Loucy (cell line): Measurements from ENCODE around the gene PIM3.

ENCODE experiments used
- H2AFZ ChIP-seq: fragments of 200-600 bp; sonication (generic); 2 replicates; pipeline ENCODE4 v1.6.0; 2016; ENCODE audit warnings: antibody characterized with exemption, mild to moderate bottlenecking, low read length, moderate library complexity
- H3F3A ChIP-seq: fragments of 200-600 bp; 2 replicates; pipeline ENCODE4 v1.6.0; 2016; ENCODE audit warnings: antibody characterized with exemption, low read depth, mild to moderate bottlenecking
- H3K27me3 ChIP-seq: fragments of 200-600 bp; sonication (generic); 2 replicates; pipeline ENCODE4 v1.6.1; 2014; ENCODE audit warnings: low read length, mild to moderate bottlenecking; ENCODE audit not compliant: insufficient read depth, poor library complexity, severe bottlenecking
- H3K36me3 ChIP-seq: fragments of 200-600 bp; sonication (generic); 2 replicates; pipeline ENCODE4 v1.6.1; 2016; ENCODE audit warnings: low read length; ENCODE audit not compliant: insufficient read depth
- H3K4me1 ChIP-seq: fragments of 200-600 bp; sonication (generic); 2 replicates; pipeline ENCODE4 v1.5.1; 2014; ENCODE audit warnings: low read length, mild to moderate bottlenecking; ENCODE audit not compliant: insufficient read depth, poor library complexity, severe bottlenecking
- H3K4me2 ChIP-seq: fragments of 200-600 bp; sonication (generic); 2 replicates; pipeline ENCODE4 v1.6.0; 2014; ENCODE audit warnings: antibody characterized with exemption, low read length, low read depth, mild to moderate bottlenecking; ENCODE audit not compliant: poor library complexity, severe bottlenecking
- H3K4me3 ChIP-seq: fragments of 200-600 bp; sonication (generic); 2 replicates; pipeline ENCODE4 v1.5.1; 2014; ENCODE audit warnings: low read length, mild to moderate bottlenecking, mixed read lengths; ENCODE audit not compliant: poor library complexity, severe bottlenecking
- H3K79me2 ChIP-seq: fragments of 200-600 bp; sonication (generic); 2 replicates; pipeline ENCODE4 v1.6.1; 2014; ENCODE audit warnings: low read length; ENCODE audit not compliant: insufficient read depth
- H3K9ac ChIP-seq: fragments of 200-600 bp; sonication (generic); 2 replicates; pipeline ENCODE4 v1.6.0; 2014; ENCODE audit warnings: mild to moderate bottlenecking, low read depth, low read length, moderate library complexity; ENCODE audit not compliant: poor library complexity, severe bottlenecking
- H3K9me2 ChIP-seq: fragments of 200-600 bp; sonication (generic); replicated peaks from 2 replicates; pipeline ENCODE4 v1.6.1; 2016; ENCODE audit warnings: low read depth, low read length, mixed read lengths
- H3K9me3 ChIP-seq: fragments of 200-600 bp; sonication (generic); 2 replicates; pipeline ENCODE4 v1.6.1; 2014; ENCODE audit warnings: mild to moderate bottlenecking, antibody characterized with exemption, low read length, low read depth; ENCODE audit not compliant: insufficient read depth
- H4K20me1 ChIP-seq: fragments of 200-600 bp; sonication (generic); 2 replicates; pipeline ENCODE4 v1.6.0; 2014; ENCODE audit warnings: antibody characterized with exemption, low read length, mild to moderate bottlenecking; ENCODE audit not compliant: insufficient read depth, poor library complexity, severe bottlenecking
- CTCF ChIP-seq: fragments of 200-600 bp; sonication (generic); conservative IDR thresholded peaks from 2 replicates; pipeline ENCODE4 v1.5.1; 2014; ENCODE audit warnings: mild to moderate bottlenecking, antibody characterized with exemption, low read length
- EZH2phosphoT487 ChIP-seq: fragments of 200-600 bp; IDR thresholded peaks from 2 replicates; pipeline ENCODE4 v1.6.1; 2018; ENCODE audit warnings: antibody characterized with exemption, mild to moderate bottlenecking, moderate library complexity, borderline replicate concordance

Gene PIM3

GRCh38 chr22:49946612-49947295 is 13.8 kb upstream of the PIM3 start:
- H3K4me3 ChIP-seq: no peak overlapping the region
- H3K9me2 ChIP-seq: no peaks in the 10 kb centered on the region
- H3K4me1 ChIP-seq: peaks cover 6% of the 10 kb centered on the region
- H3K27me3 ChIP-seq: no peaks in the 10 kb centered on the region
- H4K20me1 ChIP-seq: no peaks in the 10 kb centered on the region
- H2AFZ ChIP-seq: no peak overlapping the region
- no peaks in the 10 kb centered on the region for H3K36me3 ChIP-seq
- TF ChIP-seq CTCF (no peak), EZH2phosphoT487 (no peak)
- H3K9me3 ChIP-seq: no peaks in the 10 kb centered on the region
- H3K9ac ChIP-seq: no peak overlapping the region
- H3K79me2 ChIP-seq: no peaks in the 10 kb centered on the region
- 0 out of 2 replicates have a peak, but pooled peaks cover 5% of the 10 kb centered on the region for H3F3A ChIP-seq
- no peak overlapping the region for H3K4me2 ChIP-seq

GRCh38 chr22:49947296-49947622 is 13.3 kb upstream of the PIM3 start:
- Histone ChIP-seq H3K4me2 (no peak overlapping the region), H4K20me1 (no peaks in the 10 kb centered on the region), H3K4me1 (peaks cover 11% of the 10 kb centered on the region), H3K9ac (no peak overlapping the region), H2AFZ (no peak overlapping the region), H3K27me3 (no peaks in the 10 kb centered on the region), H3K36me3 (no peaks in the 10 kb centered on the region), H3F3A (0 out of 2 replicates have a peak, but pooled peaks cover 5% of the 10 kb centered on the region), H3K9me3 (no peaks in the 10 kb centered on the region), H3K9me2 (no peaks in the 10 kb centered on the region), H3K79me2 (no peaks in the 10 kb centered on the region), H3K4me3 (no peak overlapping the region)
- TF ChIP-seq EZH2phosphoT487: no peak
- TF ChIP-seq CTCF: no peak

- TF ChIP-seq CTCF: no peak
- TF ChIP-seq EZH2phosphoT487: no peak
- Histone ChIP-seq H3K79me2 (no peaks in the 10 kb centered on the region), H4K20me1 (no peaks in the 10 kb centered on the region), H3F3A (0 out of 2 replicates have a peak, but pooled peaks cover 5% of the 10 kb centered on the region), H3K36me3 (no peaks in the 10 kb centered on the region), H3K4me2 (no peak overlapping the region), H3K9ac (no peak overlapping the region), H3K27me3 (no peaks in the 10 kb centered on the region), H3K9me3 (no peaks in the 10 kb centered on the region), H2AFZ (no peak overlapping the region), H3K4me1 (peaks cover 11% of the 10 kb centered on the region), H3K4me3 (no peak overlapping the region), H3K9me2 (no peaks in the 10 kb centered on the region)
Observed at GRCh38 chr22:49948116-49948957, 12.2 kb upstream of the PIM3 start.
